Heart left ventricle (tissue), 13 donors: ENCODE measurements around the gene FSTL5.

Experiments
- CTCF ChIP-seq, 12 donors: fragments of 200-600 bp; sonication (generic) in 4 of 12; IDR thresholded peaks; one replicate each; pipeline versions ENCODE4 v1.5.0 to v1.8.0; 2018 to 2022; ENCODE audit warnings: antibody characterized with exemption in 12 of 12, mild to moderate bottlenecking in 5 of 12
- POLR2A ChIP-seq, 2 donors: fragments of 450-650 bp; IDR thresholded peaks; one replicate each; pipeline ENCODE4 v1.6.1; 2017; ENCODE audit warnings: antibody characterized with exemption in 2 of 2, mild to moderate bottlenecking in 2 of 2, moderate library complexity in 2 of 2
- donor health status: ischemic (EF 13 %, LVEDD 7.1; RV severe dilation, severe dysfunction).
- donor health status: DM: no; HTN: yes; CAD: no.
- donor health status: DM: no; HTN: no; CAD: no.
- donor health status: ischemic (EF 25% LVEDD 6.9; RV normal size, moderate dysfunction).
- donor health status: ischemic (EF 25% LVEDD 5.7; RV mildly dilated, moderate dysfunction).
- donor health status: ischemic (EF 35%, LVEDD 5.7; RV mildly dilated, moderate dysfunction).
- donor health status: nonischemic (EF 11% LVEDD 7.7; RV severe dilation, severe dysfunction).
- donor health status: DM: yes; HTN: yes; CAD: no.
- donor health status: PGD.
- donor health status: ischemic (EF 29% LVEDD 5.4; RV normal size, mild dysfunction).
- donor health status: nonischemic (EF 23%, LVEDD 6.1; RV moderate dilation, normal function).

- TF ChIP-seq CTCF (IDR thresholded peaks at IDR 0.05) = no peak
- TF ChIP-seq POLR2A (IDR thresholded peaks at IDR 0.05) = no peak
These were observed 513.0 kb downstream of the FSTL5 start for GRCh38 chr4:161650812-161651211.
